HepG2 (cell line): ENCODE measurements around the gene STK10. TPM values are rescaled to one million over a fixed set of nuclear protein-coding genes. Genes with fewer than 3 reads are reported as not detected.

Experiments
- ATAC-seq: fragments of 200-7000 bp; cut with Tn5 transposase; 3 replicates; pipeline ENCODE4 v1.9.1; 2020; ENCODE audit warnings: mild to moderate bottlenecking, moderate library complexity
- BruUV-seq: library from RNA; stranded (reverse); fragments of 400-500 nt; replicated peaks from 2 replicates; lab custom pipeline; 2021; lab: Mats Ljungman, UMichigan
- CTCF ChIA-PET: fragments of 300-600 bp; formaldehyde crosslinking; extraction: SDS; loops from one replicate; lab custom pipeline; 2021; ENCODE audit warnings: low total read pairs, inconsistent platforms, low intra/inter-chr PET ratio; lab: Yijun Ruan, JAX
- POLR2A ChIA-PET: fragments of 350-600 bp; sonication (Branson Sonifier 250); formaldehyde crosslinking; loops from one replicate; lab custom pipeline; 2020; ENCODE audit warnings: antibody characterized with exemption, inconsistent platforms; lab: Yijun Ruan, JAX
- DNase-seq: peaks from one replicate; pipeline ENCODE4 v3.0.0-alpha.2; 2015; ENCODE audit warnings: low spot score
- FAIRE-seq: peaks from 3 replicates; lab custom pipeline; 2011; peaks lifted over from hg19 to GRCh38; lab: Jason Lieb, UNC
- H2AFZ ChIP-seq: one replicate; pipeline ENCODE4 v1.6.1; 2011; ENCODE audit warnings: low read length, inconsistent platforms
- H3K27ac ChIP-seq: fragments of 300-600 bp; 3 replicates; pipeline ENCODE4 v1.8.0; 2011; ENCODE audit warnings: mixed run types, mild to moderate bottlenecking, mixed read lengths, low read length, inconsistent platforms; ENCODE audit not compliant: insufficient read depth; ENCODE audit errors: extremely low read length
- H3K27me3 ChIP-seq, 2 experiments: fragments of 200-600 bp in 1 of 2; 2 replicates in 1 of 2; 3 replicates in 1 of 2; pipeline versions ENCODE4 v1.6.0 to v1.8.0; 2011; ENCODE audit warnings: low read length in 2 of 2, mild to moderate bottlenecking in 2 of 2, moderate library complexity in 2 of 2, inconsistent platforms in 1 of 2; ENCODE audit not compliant: insufficient read depth in 2 of 2, control insufficient read depth in 1 of 2
- H3K36me3 ChIP-seq, 2 experiments: fragments of 200-600 bp in 1 of 2; replicated peaks in 1 of 2; 2 replicates in 1 of 2; 3 replicates in 1 of 2; pipeline versions ENCODE4 v1.5.1 to v1.8.0; 2011; ENCODE audit warnings: low read length in 2 of 2, inconsistent platforms in 1 of 2; ENCODE audit not compliant: insufficient read depth in 2 of 2, control insufficient read depth in 1 of 2
- H3K4me1 ChIP-seq: 2 replicates; pipeline ENCODE4 v1.5.1; 2012; ENCODE audit warnings: low read length, inconsistent platforms; ENCODE audit not compliant: insufficient read depth
- H3K4me2 ChIP-seq: 2 replicates; pipeline ENCODE4 v1.6.0; 2011; ENCODE audit warnings: low read depth, low read length, inconsistent platforms
- H3K4me3 ChIP-seq, 3 experiments: fragments of 200-600 bp in 1 of 3; sonication (generic), shearing (Covaris generic) in 1 of 3; replicated peaks in 1 of 3; 2 replicates each; pipeline ENCODE4 v1.5.1; 2011 to 2016; ENCODE audit warnings: low read length in 3 of 3, inconsistent platforms in 2 of 3, low read depth in 2 of 3, mild to moderate bottlenecking in 2 of 3, control low read depth in 1 of 3, mixed read lengths in 1 of 3; ENCODE audit not compliant: insufficient read depth in 1 of 3
- H3K79me2 ChIP-seq: one replicate; pipeline ENCODE4 v1.6.1; 2011; ENCODE audit warnings: low read length, inconsistent platforms; ENCODE audit not compliant: insufficient read depth
- H3K9ac ChIP-seq: 2 replicates; pipeline ENCODE4 v1.6.0; 2011; ENCODE audit warnings: mild to moderate bottlenecking, low read depth, low read length, inconsistent platforms; ENCODE audit not compliant: insufficient read depth
- H3K9me3 ChIP-seq: 2 replicates; pipeline ENCODE4 v1.5.1; 2012; ENCODE audit warnings: mild to moderate bottlenecking, low read length
- H4K20me1 ChIP-seq: 2 replicates; pipeline ENCODE4 v1.6.0; 2011; ENCODE audit warnings: inconsistent platforms, mild to moderate bottlenecking, low read length, moderate library complexity; ENCODE audit not compliant: insufficient read depth
- ADNP ChIP-seq: sonication (generic); formaldehyde crosslinking; IDR thresholded peaks from 2 replicates; pipeline ENCODE4 v1.4.0; 2020; ENCODE audit warnings: missing genetic modification reagents
- ERF ChIP-seq: IDR thresholded peaks from 2 replicates; pipeline ENCODE4 v1.6.1; 2018; ENCODE audit warnings: missing biosample characterization, missing genetic modification reagents
- FOXA3 ChIP-seq: IDR thresholded peaks from 2 replicates; pipeline ENCODE4 v1.6.1; 2016; ENCODE audit warnings: missing genetic modification reagents, missing compliant biosample characterization
- FOXM1 ChIP-seq: sonication (generic); formaldehyde crosslinking; IDR thresholded peaks from 2 replicates; pipeline ENCODE4 v1.5.0; 2020; ENCODE audit warnings: missing genetic modification reagents
- HCFC1 ChIP-seq: fragments of 150-350 bp; IDR thresholded peaks from 2 replicates; pipeline ENCODE4 v1.6.1; 2014; ENCODE audit warnings: low read depth, low read length
- HOXD1 ChIP-seq: sonication (generic); formaldehyde crosslinking; IDR thresholded peaks from 2 replicates; pipeline ENCODE4 v1.5.0; 2020; ENCODE audit warnings: missing genetic modification reagents
- MED8 ChIP-seq: sonication (generic); formaldehyde crosslinking; IDR thresholded peaks from 2 replicates; pipeline ENCODE4 v1.8.1; 2023; ENCODE audit warnings: mild to moderate bottlenecking, missing genetic modification reagents; ENCODE audit not compliant: insufficient replicate concordance
- MTF1 ChIP-seq: sonication (generic); formaldehyde crosslinking; IDR thresholded peaks from 2 replicates; pipeline ENCODE4 v1.5.0; 2020; ENCODE audit warnings: missing genetic modification reagents
- NRL ChIP-seq: sonication (generic); formaldehyde crosslinking; IDR thresholded peaks from 2 replicates; pipeline ENCODE4 v1.5.0; 2020; ENCODE audit warnings: missing genetic modification reagents, mild to moderate bottlenecking, moderate library complexity, borderline replicate concordance
- SYNCRIP ChIP-seq: fragments of 200-400 bp; formaldehyde crosslinking; IDR thresholded peaks from 2 replicates; pipeline ENCODE4 v1.6.1; 2018; ENCODE audit warnings: mild to moderate bottlenecking, low read depth, low read length; ENCODE audit not compliant: insufficient read depth
- ZNF569 ChIP-seq: sonication (generic); formaldehyde crosslinking; IDR thresholded peaks from 2 replicates; pipeline ENCODE4 v1.5.0; 2020; ENCODE audit warnings: mild to moderate bottlenecking, missing genetic modification reagents, moderate library complexity, borderline replicate concordance
- ZNF629 ChIP-seq: sonication (generic); formaldehyde crosslinking; conservative IDR thresholded peaks from 2 replicates; pipeline ENCODE4 v1.5.0; 2020; ENCODE audit warnings: missing genetic modification reagents
- ZNF839 ChIP-seq: sonication (generic); formaldehyde crosslinking; IDR thresholded peaks from 2 replicates; pipeline ENCODE4 v1.4.0; 2020; ENCODE audit warnings: missing genetic modification reagents, mild to moderate bottlenecking, borderline replicate concordance
- WGBS: methylation state at CpG from one replicate; pipeline ENCODE4 v1.1.6; 2017; ENCODE audit warnings: low lambda C conversion rate; 5-methylcytosine and 5-hydroxymethylcytosine counted together
- in situ Hi-C: cut with HindIII; loops from 2 replicates; pipeline ENCODE4 v1.10.0; 2017; ENCODE audit warnings: low pct_unique_long_range_greater_than_20kb; ENCODE audit not compliant: extremely low pct_ligation_motif_present
- intact Hi-C: fragments of 100-400 bp; cut with micrococcal nuclease; formaldehyde crosslinking; loops from one replicate; pipeline ENCODE4 v1.10.0; 2022; ENCODE audit not compliant: unreplicated experiment
- polyA plus RNA-seq, 8 experiments: library from polyadenylated mRNA; depleted of rRNA in 3 of 8; stranded (reverse) in 7 of 8; unstranded in 1 of 8; fragments of >200 nt; fragmentation: Illumina TruSeq in 4 of 8; extraction: Trizol in 4 of 8; gene quantifications; 2 replicates each; pipeline versions ENCODE4 v1.2.1 to v1.2.3, GENCODE V29; 2011 to 2016; ENCODE audit warnings: low read depth in 4 of 8, missing spikeins in 1 of 8, mixed read lengths in 1 of 8; ENCODE audit not compliant: insufficient read depth in 1 of 8
- total RNA-seq, 5 experiments: library from RNA; depleted of rRNA; stranded (reverse); fragments of >200 nt; fragmentation: Illumina TruSeq; extraction: Trizol; gene quantifications; 2 replicates each; pipeline ENCODE4 v1.2.3, GENCODE V29; 2016; ENCODE audit warnings: low read depth in 1 of 5
- TF ChIP-seq, protein P1 (sequence below), 2 experiments: sonication (generic) in 1 of 2; formaldehyde crosslinking in 1 of 2; IDR thresholded peaks; 2 replicates each; pipeline versions ENCODE4 v1.4.0 to v1.6.1; 2018 to 2020; ENCODE audit warnings: missing genetic modification reagents in 2 of 2, borderline replicate concordance in 1 of 2, low read depth in 1 of 2, mild to moderate bottlenecking in 1 of 2, missing biosample characterization in 1 of 2
- TF ChIP-seq, protein P2 (sequence below): sonication (generic); formaldehyde crosslinking; IDR thresholded peaks from 2 replicates; pipeline ENCODE4 v1.5.1; 2020; ENCODE audit warnings: mild to moderate bottlenecking, missing genetic modification reagents, borderline replicate concordance
- TF ChIP-seq, protein P3 (sequence below): sonication (generic); formaldehyde crosslinking; IDR thresholded peaks from 2 replicates; pipeline ENCODE4; 2020; ENCODE audit warnings: missing genetic modification reagents, mild to moderate bottlenecking, borderline replicate concordance

STK10 gene
- total and polyA plus RNA-seq, 2 of the 13 experiments (the other 11 are each of a cell fraction or from before 2014, with no cell fraction given) = 7.0 to 7.2 TPM

- TF ChIP-seq ADNP (CRISPR knock-in tag) = no peak
- peak; percentile 74 for TF ChIP-seq ZNF629 (CRISPR knock-in tag)
- TF ChIP-seq, all 625 proteins: peak for 3
These were observed 45.3 kb downstream of the STK10 start (continued) for GRCh38 chr5:172142709-172143215.

GRCh38 chr5:172141949-172142319 lies 46.1 kb downstream of the STK10 start:
- intact Hi-C loops (no loop called here), in situ Hi-C loops (no loop called here)
- no peaks in the 10 kb centered on the region for H3K27me3 ChIP-seq
- 89% methylated on average over 5 of the region's 5 CpGs for WGBS
- no peak overlapping the region for H3K4me3 ChIP-seq
- BruUV-seq = no TSS peak
- POLR2A ChIA-PET = no interaction called here
- peaks cover 40% of the 10 kb centered on the region for H3K4me1 ChIP-seq
- H3K4me2 ChIP-seq = no peak overlapping the region
- no peak overlapping the region for H3K27ac ChIP-seq
- H3K9ac ChIP-seq = no peak overlapping the region
- H3K36me3 ChIP-seq = no peaks in the 10 kb centered on the region
- CTCF ChIA-PET = no interaction called here
- FAIRE-seq (no peak), ATAC-seq (no peak), DNase-seq (no peak)
- no peaks in the 10 kb centered on the region for H3K9me3 ChIP-seq
- H3K79me2 ChIP-seq = no peaks in the 10 kb centered on the region
- H2AFZ ChIP-seq = no peak overlapping the region
- no peaks in the 10 kb centered on the region for H4K20me1 ChIP-seq
- TF ChIP-seq FOXM1 (CRISPR knock-in tag) (no peak), FOXA3 (no peak), MED8 (CRISPR knock-in tag) (no peak), SYNCRIP (no peak), HOXD1 (CRISPR knock-in tag) (no peak), ZNF569 (CRISPR knock-in tag) (no peak), ZNF839 (CRISPR knock-in tag) (no peak), NRL (CRISPR knock-in tag) (no peak), ERF (CRISPR knock-in tag) (no peak), MTF1 (no peak), HCFC1 (no peak)
- TF ChIP-seq, protein P1, sequence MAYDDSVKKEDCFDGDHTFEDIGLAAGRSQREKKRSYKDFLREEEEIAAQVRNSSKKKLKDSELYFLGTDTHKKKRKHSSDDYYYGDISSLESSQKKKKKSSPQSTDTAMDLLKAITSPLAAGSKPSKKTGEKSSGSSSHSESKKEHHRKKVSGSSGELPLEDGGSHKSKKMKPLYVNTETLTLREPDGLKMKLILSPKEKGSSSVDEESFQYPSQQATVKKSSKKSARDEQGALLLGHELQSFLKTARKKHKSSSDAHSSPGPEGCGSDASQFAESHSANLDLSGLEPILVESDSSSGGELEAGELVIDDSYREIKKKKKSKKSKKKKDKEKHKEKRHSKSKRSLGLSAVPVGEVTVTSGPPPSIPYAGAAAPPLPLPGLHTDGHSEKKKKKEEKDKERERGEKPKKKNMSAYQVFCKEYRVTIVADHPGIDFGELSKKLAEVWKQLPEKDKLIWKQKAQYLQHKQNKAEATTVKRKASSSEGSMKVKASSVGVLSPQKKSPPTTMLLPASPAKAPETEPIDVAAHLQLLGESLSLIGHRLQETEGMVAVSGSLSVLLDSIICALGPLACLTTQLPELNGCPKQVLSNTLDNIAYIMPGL (CRISPR knock-in tag; IDR thresholded peaks at IDR 0.05; ENCODE audit: borderline replicate concordance in 1 of 2, low read depth in 1 of 2) = no peak
- TF ChIP-seq, protein P2, sequence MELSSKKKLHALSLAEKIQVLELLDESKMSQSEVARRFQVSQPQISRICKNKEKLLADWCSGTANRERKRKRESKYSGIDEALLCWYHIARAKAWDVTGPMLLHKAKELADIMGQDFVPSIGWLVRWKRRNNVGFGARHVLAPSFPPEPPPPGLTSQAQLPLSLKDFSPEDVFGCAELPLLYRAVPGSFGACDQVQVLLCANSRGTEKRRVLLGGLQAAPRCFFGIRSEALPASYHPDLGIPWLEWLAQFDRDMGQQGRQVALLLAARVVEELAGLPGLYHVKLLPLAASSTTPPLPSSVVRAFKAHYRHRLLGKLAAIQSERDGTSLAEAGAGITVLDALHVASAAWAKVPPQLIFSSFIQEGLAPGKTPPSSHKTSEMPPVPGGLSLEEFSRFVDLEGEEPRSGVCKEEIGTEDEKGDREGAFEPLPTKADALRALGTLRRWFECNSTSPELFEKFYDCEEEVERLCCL (CRISPR knock-in tag) = no peak
- TF ChIP-seq, protein P3, sequence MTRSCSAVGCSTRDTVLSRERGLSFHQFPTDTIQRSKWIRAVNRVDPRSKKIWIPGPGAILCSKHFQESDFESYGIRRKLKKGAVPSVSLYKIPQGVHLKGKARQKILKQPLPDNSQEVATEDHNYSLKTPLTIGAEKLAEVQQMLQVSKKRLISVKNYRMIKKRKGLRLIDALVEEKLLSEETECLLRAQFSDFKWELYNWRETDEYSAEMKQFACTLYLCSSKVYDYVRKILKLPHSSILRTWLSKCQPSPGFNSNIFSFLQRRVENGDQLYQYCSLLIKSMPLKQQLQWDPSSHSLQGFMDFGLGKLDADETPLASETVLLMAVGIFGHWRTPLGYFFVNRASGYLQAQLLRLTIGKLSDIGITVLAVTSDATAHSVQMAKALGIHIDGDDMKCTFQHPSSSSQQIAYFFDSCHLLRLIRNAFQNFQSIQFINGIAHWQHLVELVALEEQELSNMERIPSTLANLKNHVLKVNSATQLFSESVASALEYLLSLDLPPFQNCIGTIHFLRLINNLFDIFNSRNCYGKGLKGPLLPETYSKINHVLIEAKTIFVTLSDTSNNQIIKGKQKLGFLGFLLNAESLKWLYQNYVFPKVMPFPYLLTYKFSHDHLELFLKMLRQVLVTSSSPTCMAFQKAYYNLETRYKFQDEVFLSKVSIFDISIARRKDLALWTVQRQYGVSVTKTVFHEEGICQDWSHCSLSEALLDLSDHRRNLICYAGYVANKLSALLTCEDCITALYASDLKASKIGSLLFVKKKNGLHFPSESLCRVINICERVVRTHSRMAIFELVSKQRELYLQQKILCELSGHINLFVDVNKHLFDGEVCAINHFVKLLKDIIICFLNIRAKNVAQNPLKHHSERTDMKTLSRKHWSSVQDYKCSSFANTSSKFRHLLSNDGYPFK (CRISPR knock-in tag) = no peak
